Heart right ventricle (tissue), 16 donors: ENCODE measurements around the gene TATDN2. TPM values are rescaled to one million over a fixed set of nuclear protein-coding genes. Genes with fewer than 3 reads are reported as not detected.

Experiments used
- ATAC-seq, 8 donors: fragments of 200-7000 bp; cut with Tn5 transposase; one replicate each; pipeline ENCODE4 v1.9.1; 2020; ENCODE audit warnings: mild to moderate bottlenecking in 8 of 8, moderate library complexity in 8 of 8, moderate number of reproducible peaks in 1 of 8
- DNase-seq, 2 donors: peaks; one replicate each; pipeline ENCODE4 v3.0.0-alpha.2; 2020
- H3K27ac ChIP-seq, 10 donors: fragments of 200-600 bp; sonication (generic) in 2 of 10; one replicate each; pipeline versions ENCODE4 v1.5.0 to v1.8.0; 2020 to 2022; ENCODE audit warnings: mild to moderate bottlenecking in 3 of 10
- H3K27me3 ChIP-seq, 7 donors: fragments of 200-600 bp; one replicate each; pipeline ENCODE4 v1.8.0; 2021 to 2022; ENCODE audit warnings: mild to moderate bottlenecking in 2 of 7
- H3K36me3 ChIP-seq, 9 donors: fragments of 200-600 bp; sonication (generic) in 1 of 9; one replicate each; pipeline versions ENCODE4 v1.5.0 to v1.8.0; 2020 to 2022; ENCODE audit warnings: mild to moderate bottlenecking in 2 of 9
- H3K4me1 ChIP-seq, 9 donors: fragments of 200-600 bp; sonication (generic) in 1 of 9; one replicate each; pipeline versions ENCODE4 v1.5.0 to v1.8.0; 2020 to 2022; ENCODE audit warnings: mild to moderate bottlenecking in 4 of 9
- H3K4me3 ChIP-seq, 10 donors: fragments of 200-600 bp; sonication (generic) in 2 of 10; one replicate each; pipeline versions ENCODE4 v1.5.0 to v1.8.0; 2020 to 2022; ENCODE audit warnings: mild to moderate bottlenecking in 7 of 10, moderate library complexity in 2 of 10
- H3K9me3 ChIP-seq, 11 donors: fragments of 200-600 bp in 10 of 11; sonication (generic) in 2 of 11; one replicate each; pipeline versions ENCODE4 v1.5.0 to v1.8.0; 2013 to 2022; ENCODE audit warnings: mild to moderate bottlenecking in 2 of 11, control low read depth in 1 of 11, moderate library complexity in 1 of 11
- CTCF ChIP-seq, 9 donors: fragments of 200-600 bp; sonication (generic) in 2 of 9; IDR thresholded peaks; one replicate each; pipeline versions ENCODE4 v1.5.0 to v1.8.0; 2021 to 2022; ENCODE audit warnings: antibody characterized with exemption in 9 of 9, mild to moderate bottlenecking in 5 of 9, moderate library complexity in 1 of 9
- WGBS, 2 donors: extraction: QIAGEN DNeasy Blood & Tissue Kit; methylation state at CpG; one replicate each; pipeline ENCODE4 v1.1.7; 2013; ENCODE audit warnings: inconsistent platforms in 1 of 2; 5-methylcytosine and 5-hydroxymethylcytosine counted together
- intact Hi-C, 10 donors: fragments of 100-400 bp; cut with DNase I; formaldehyde crosslinking; loops; one replicate each; pipeline versions ENCODE4 v1.11.1 to v1.14.2; 2022
- polyA plus RNA-seq, 2 donors: library from polyadenylated mRNA; stranded (reverse); fragments of 200-250 nt; gene quantifications; one replicate each; pipeline ENCODE4 v1.2.3, GENCODE V29; 2013
- total RNA-seq, 10 donors: library from RNA; stranded (reverse); fragmentation: NEBNext Ultra II Directional in 3 of 10; extraction: Animal tissue kit (Norgen Biotek cat#: 25700) in 3 of 10; gene quantifications; one replicate each; pipeline versions ENCODE4 v1.2.1 to v1.2.4, GENCODE V29; 2021 to 2023
- donor health status: Arrhythmogenic right ventricular cardiomyopathy.
- donor health status: ischemic (EF 13 %, LVEDD 7.1; RV severe dilation, severe dysfunction).
- donor health status: healthy with polysubstance abuse.
- donor health status: DM: no; HTN: yes; CAD: no.
- donor health status: DM: no; HTN: no; CAD: no.
- donor health status: ischemic (EF 25% LVEDD 6.9; RV normal size, moderate dysfunction).
- donor health status: ischemic (EF 25% LVEDD 5.7; RV mildly dilated, moderate dysfunction).
- donor health status: healthy.
- donor health status: DM: yes; HTN: yes; CAD: no.
- donor health status: Ischemic cardiomyopathy.
- donor health status: ischemic (EF 35%, LVEDD 5.7; RV mildly dilated, moderate dysfunction).
- donor health status: nonischemic (EF 11% LVEDD 7.7; RV severe dilation, severe dysfunction).
- donor health status: DM: yes; HTN: yes; CAD: no.
- donor health status: PGD.
- donor health status: ischemic (EF 29% LVEDD 5.4; RV normal size, mild dysfunction).
- donor health status: nonischemic (EF 23%, LVEDD 6.1; RV moderate dilation, normal function).

The TATDN2 gene
- total and polyA plus RNA-seq, 12 donors, result 9.6 to 19.6 (median 17.5) TPM

DNA sequence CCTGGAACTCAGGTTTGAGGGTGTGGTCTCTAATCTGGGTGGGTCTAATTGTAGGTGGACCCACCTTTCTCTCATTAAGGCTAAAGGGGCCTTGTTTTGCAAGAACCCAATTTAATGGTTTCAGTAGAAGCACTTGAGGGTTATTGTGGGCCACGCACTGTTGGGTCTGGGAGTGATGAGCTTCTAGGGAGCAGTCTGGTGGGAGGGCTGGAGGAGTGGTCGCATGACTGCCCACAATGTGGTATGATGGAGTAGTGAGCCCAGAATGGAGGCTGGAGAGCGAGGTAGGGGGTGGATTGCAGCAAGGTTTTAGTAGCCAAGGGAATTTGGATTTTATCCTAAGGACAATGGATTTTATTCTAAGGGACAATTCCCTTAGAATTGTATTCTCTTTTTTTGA lies 2.7 kb downstream of the TATDN2 start:
- intact Hi-C loops, result no loop called here
- H3K36me3 ChIP-seq, result peaks cover 0 to 48% (median 4%) of the 10 kb centered on the region in 9 donors

DNA sequence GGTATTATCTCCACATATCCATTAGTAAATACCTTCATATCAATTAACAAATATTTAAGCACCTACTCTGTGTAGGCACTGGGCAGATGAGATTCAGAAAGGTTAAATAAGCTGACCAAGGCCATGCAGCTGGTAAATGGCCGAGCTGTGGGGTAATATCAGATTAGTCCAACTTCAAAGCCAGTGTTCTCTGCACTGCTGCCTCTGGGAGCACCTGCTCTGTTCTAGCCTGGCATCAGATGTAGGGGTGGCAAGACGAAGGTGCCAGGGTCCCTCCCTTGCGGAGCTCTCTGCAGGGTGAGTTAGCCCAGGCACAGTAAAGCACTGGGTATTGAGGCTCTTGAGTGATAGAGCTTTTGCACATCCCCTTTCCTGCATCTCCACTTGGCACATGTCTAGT lies 5.5 kb downstream of the TATDN2 start:
- H3K27me3 ChIP-seq, result no peaks in the 10 kb centered on the region
- ATAC-seq (no peak), DNase-seq (no peak)
- TF ChIP-seq CTCF (IDR thresholded peaks at IDR 0.05), result no peak
- peaks cover 9 to 39% (median 33%) of the 10 kb centered on the region in 9 donors for H3K4me1 ChIP-seq
- no peak overlapping the region for H3K4me3 ChIP-seq
- intact Hi-C loops, result no loop called here
- H3K9me3 ChIP-seq, result no peaks in the 10 kb centered on the region
- 89 to 92% methylated on average over 3 of the region's 3 CpGs for WGBS, 2 donors
- H3K36me3 ChIP-seq, result peaks cover 0 to 74% (median 8%) of the 10 kb centered on the region in 9 donors
- no peak overlapping the region for H3K27ac ChIP-seq

More for the DNA sequence above, 2.7 kb downstream of the TATDN2 start:
- Histone ChIP-seq H3K4me1 (peaks cover 9 to 43% (median 38%) of the 10 kb centered on the region in 9 donors), H3K27me3 (no peaks in the 10 kb centered on the region), H3K9me3 (peaks cover 0 to 7% (median 0%) of the 10 kb centered on the region in 11 donors), H3K27ac (no peak overlapping the region), H3K4me3 (peak overlapping the region in 1 of 10 donors; percentile 69)
- TF ChIP-seq CTCF (IDR thresholded peaks at IDR 0.05), result no peak
- no peak for DNase-seq
- ATAC-seq, result no peak
- WGBS, 2 donors, result 97 to 98% methylated on average over 3 of the region's 3 CpGs

DNA sequence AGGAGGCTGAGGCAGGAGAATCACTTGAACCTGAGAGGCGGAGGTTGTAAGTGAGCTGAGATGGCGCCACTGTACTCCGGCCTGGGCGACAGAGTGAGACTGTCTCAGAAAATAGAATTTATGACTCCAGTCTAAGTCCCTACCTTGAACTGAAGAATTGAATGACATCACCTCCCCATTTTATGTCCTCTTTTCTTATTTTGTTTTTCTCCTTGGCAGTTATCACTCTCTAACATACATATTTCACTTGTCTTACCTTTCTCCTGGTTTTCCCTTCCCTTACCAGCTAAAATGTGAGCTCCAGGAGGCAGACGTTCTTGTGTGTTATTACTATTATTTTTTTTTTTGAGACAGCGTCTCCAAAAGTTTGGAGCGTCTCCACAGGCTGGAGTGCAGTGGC lies 7.6 kb downstream of the TATDN2 start:
- 94 to 95% methylated on average over 7 of the region's 7 CpGs for WGBS, 2 donors
- no peak for ATAC-seq
- H3K4me3 ChIP-seq, result no peak overlapping the region
- no peak for TF ChIP-seq CTCF (IDR thresholded peaks at IDR 0.05)
- no peak overlapping the region for H3K27ac ChIP-seq
- DNase-seq, result no peak
- no peaks in the 10 kb centered on the region for H3K9me3 ChIP-seq
- H3K27me3 ChIP-seq, result no peaks in the 10 kb centered on the region
- peaks cover 0 to 90% (median 18%) of the 10 kb centered on the region in 9 donors for H3K36me3 ChIP-seq
- peaks cover under 1 to 27% (median 12%) of the 10 kb centered on the region in 9 donors for H3K4me1 ChIP-seq
- intact Hi-C loops, result no loop called here

- no peak overlapping the region for H3K4me3 ChIP-seq
- H3K27me3 ChIP-seq, result no peaks in the 10 kb centered on the region
- peaks cover 0 to 19% (median 15%) of the 10 kb centered on the region in 9 donors for H3K4me1 ChIP-seq
- peaks cover 0 to 97% (median 15%) of the 10 kb centered on the region in 9 donors for H3K36me3 ChIP-seq
- no peak for DNase-seq
- ATAC-seq, result no peak
- WGBS, 2 donors, result 95 to 96% methylated on average over 7 of the region's 7 CpGs
- H3K27ac ChIP-seq, result no peak overlapping the region
- intact Hi-C loops, result no loop called here
- H3K9me3 ChIP-seq, result no peaks in the 10 kb centered on the region
- TF ChIP-seq CTCF (IDR thresholded peaks at IDR 0.05), result no peak
Measured at GRCh38 chr3:10259036-10259435, 10.8 kb downstream of the TATDN2 start.
